HG02588 (cell line): ENCODE results near the gene MYOF.
"Not testable (repeated sequence)": the region's sequence is repeated elsewhere in the genome, so short reads cannot be mapped to it uniquely, and the experiment has no call there.

ENCODE experiments used
- ATAC-seq: cut with Tn5 transposase; IDR thresholded peaks from one replicate; pipeline ENCODE4 v1.9.1; 2021; ENCODE audit warnings: mild to moderate bottlenecking, moderate library complexity; ENCODE audit not compliant: unreplicated experiment

Gene MYOF

DNA sequence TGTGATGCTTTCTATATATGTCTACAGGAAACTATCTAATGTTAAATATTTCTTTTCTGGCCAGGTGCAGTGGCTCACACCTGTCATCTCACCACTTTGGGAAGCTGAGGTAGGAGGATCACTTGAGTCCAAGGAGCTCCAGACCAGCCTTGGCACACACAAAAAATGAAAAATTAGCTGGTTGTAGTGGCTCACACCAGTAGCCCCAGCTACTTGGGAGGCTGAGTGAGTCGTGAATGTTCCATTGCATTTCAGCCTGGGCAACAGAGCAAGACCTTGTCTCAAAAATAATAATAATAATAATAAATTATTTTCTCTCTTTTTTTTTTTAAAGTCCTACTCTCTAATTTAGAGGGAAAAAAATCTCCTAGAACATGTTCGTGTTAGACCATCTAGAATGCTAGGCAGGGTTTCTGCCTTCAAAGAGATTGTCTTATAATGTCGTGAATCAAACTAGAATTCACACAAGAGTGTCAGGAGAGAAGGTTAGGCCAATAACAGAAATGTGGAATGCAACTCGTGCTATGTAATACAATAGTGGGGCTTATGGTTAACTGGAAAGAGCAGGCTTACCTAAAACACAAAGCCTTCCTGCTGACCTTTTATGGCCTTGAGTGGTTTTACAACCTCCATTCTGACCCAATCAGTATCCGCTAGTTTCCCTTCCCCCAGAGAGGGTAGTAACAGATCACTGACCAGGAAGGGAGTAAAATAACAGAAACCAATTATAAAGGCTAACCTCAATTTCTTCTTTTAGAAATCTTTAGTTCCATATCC lies 46.3 kb downstream of the MYOF start:
- no peak for ATAC-seq

DNA sequence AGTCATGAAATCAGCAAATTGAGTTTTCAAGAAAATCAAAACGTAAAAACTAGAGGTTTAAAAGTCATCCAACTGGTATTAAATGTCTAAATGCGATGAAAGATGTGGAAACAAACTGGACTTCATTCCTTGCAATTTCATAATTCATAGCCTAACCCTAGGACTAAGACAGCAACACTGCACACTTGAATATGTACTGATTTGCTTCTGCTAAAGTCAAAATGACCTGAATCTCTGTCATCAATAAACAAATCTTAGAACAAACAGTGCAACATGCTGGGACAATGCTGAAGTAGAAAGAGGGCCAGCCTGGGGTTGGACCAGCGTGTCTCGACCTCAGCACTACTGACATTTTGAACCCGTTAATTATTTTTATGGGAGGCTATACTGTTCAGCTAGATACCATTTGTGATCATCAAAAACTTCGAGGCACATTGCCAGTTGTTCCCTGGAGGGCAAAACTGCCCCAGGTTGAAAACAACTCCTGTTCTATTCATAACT lies 47.1 kb downstream of the MYOF start:
- no peak for ATAC-seq

DNA sequence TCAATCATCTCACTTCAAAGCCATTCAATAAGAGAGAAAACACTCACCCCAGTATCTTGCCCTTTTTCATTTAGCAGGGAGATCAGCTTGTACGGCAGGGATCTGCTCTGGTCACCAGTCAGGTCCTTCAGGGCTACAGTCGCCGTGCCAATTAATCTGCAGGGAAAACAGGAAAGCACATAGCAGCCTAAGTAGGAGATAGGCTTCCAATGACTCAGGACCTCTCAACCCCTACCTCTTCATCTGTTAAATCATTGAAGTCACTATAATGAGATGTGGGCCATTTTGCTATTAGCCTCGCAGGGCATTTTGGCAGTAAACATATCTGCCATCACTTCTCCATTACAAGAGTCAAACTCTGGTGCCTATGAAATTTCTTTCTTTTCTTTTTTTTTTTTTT lies 50.8 kb downstream of the MYOF start:
- ATAC-seq, result no peak

DNA sequence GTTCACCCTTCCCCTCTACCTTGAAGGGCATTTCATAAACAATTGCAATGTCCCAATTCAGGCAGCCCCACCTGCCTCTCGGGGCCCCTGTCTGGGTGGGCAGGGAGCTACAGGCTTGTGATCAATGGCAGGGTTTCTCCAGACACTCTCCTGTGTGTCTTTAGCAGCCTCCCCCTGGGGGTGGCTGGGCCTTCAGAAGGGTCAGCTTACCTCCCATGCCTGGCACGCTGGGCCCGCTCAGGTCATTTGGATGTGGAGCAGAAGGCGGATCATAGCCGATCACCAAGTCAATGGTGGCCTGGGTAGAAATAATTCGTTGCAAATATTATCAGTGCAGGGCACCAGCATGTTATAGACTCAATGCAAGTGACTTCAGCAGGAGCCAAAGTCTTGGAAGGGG lies 56.3 kb downstream of the MYOF start:
- no peak for ATAC-seq

DNA sequence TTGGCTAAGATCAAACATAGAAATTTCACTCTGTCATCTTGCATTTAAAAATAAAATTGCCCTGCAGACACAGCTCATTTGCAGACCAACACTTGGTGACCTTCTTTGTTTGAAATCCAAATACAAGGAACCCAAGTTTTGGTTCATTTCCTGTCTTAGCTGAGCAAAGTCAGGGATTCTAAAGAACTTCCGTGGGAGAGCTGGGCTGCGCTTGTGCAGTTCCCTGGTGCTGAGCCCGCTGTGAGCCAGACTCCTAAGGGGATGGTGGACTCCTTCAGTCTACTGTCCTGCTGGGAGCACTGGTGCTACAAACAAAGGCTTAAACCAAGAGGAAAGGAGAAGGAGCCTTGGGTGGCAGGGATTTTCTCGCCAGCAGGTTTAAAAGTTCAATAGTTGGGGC lies 60.0 kb downstream of the MYOF start:
- ATAC-seq, result no peak

DNA sequence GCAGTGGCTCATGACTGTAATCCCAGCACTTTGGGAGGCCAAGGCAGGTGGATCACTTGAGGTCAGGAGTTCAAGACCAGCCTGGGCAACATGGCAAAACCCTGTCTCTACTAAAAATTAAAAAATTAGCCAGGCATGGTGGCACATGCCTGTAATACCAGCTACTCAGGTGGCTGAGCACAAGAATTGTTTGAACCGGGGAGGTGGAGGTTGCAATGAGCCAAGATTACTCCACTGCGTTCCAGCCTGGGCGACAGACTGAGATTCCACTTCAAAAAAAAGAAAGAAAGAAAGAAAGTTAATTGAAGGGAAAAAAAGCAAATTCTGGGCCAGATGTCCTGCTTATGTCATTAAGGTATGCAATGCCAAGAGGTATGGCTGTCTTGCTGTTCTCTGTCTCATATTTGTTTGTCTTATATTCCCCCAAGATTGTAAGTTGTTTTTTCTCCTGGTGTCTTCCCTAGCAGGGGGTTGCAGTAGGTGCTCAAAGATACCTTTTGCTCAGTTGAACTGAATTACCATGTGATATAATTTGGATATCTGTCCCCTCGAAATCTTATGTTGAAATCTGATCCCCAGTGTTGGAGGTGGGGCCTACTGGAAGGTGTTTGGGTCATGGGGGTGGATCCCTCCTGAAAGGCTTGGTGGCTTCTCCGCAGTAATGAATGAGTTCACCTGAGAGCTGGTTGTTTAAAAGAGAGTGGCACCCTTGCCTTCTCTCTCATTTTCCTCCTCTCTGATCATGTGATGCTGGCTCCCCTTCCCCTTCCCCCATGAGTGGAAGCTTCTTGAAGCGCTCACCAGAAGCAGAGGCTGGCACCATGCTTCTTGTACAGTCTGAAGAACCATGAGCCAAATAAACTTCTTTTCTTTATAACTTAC lies 60.9 kb downstream of the MYOF start:
- ATAC-seq, result no peak

DNA sequence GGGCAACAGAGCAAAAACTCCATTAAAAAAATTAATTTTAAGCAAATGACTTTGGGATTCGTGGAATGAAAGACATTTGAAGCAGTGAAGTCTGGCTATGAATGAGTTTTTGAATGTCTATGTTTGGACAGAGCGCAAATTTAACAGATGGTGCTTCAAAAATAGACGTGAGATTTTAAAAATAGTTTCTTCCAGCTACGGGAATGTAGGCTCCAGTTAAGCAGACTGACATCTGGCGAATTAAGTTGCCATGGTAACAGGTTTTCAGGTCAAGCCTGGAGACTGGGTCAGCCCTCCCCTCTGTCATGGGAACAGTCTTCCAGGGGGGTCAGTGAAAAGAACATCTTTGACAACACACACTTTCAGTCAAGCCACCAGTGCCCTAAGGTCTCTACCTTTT lies 62.0 kb downstream of the MYOF start:
- ATAC-seq, result no peak

DNA sequence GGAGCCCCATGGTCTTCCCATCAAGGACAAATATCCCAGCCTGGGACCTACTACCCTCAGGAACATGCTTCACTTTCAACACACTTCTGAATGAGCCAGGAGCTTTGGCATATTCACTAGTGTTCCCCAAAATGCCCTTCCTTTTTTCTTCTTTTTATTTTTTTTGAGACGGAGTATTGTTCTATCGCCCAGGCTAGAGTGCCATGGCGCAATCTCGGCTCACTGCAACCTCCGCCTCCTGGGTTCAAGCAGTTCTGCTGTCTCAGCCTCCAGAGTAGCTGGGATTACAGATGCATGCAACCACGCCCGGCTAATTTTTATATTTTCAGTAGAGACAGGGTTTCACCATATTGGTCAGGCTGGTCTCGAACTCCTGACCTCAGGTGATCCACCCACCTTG lies 63.1 kb downstream of the MYOF start:
- ATAC-seq, result not testable (repeated sequence)

DNA sequence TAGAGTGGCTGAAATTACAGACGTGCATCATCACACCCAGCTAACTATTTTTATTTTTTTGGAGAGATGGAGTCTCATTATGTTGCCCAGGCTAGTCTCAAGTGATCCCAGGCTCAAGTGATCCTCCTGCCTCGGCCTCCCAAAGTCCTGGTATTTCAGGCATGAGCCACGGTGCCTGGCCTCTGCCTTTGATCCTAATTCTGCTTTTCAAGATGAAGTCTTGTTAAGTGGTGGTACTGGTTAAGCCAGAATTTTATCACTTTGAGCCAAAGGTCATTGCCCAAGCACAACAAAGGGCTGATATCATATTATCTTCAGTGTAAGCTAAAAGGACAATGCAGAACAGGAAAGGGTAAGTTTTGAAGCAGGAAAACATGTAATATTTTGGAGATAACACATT lies 64.2 kb downstream of the MYOF start:
- no peak for ATAC-seq

DNA sequence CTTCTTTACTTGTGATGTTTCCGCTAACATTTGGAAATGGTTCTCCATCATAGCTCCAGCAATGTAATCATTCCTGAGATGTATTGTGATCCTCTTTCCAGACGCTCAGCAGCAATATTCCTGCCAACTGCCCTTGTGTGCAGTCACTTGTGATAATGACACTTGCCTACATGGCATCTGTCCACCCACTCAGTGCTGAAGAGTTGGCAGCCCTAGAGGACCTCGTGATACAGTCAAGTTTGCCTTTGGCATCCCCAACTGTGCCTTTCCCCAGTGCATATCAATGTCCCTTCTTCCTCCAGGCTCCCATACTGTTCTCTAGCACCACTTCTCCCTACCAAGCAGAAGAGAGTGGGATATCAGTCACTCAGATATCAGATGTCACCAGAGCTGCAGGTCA lies 64.9 kb downstream of the MYOF start:
- ATAC-seq, result no peak

DNA sequence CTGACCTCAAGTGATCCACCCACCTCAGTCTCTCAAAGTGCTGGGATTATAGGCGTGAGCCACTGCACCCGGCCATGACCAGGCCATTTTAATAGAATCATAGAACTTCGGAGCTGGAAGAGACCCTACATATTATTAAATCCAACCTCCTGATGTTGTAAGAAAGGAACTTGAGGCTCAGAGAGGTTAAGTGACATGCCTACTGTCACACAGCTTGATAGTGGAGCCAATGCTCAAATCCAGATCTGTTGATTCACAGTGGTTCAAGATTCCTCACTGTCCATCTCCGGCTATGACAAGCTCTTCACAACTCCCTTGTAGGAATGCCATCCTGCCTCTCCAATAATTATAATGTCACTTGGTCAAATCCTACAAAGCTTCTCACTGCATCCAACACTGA lies 65.3 kb downstream of the MYOF start:
- ATAC-seq, result no peak

DNA sequence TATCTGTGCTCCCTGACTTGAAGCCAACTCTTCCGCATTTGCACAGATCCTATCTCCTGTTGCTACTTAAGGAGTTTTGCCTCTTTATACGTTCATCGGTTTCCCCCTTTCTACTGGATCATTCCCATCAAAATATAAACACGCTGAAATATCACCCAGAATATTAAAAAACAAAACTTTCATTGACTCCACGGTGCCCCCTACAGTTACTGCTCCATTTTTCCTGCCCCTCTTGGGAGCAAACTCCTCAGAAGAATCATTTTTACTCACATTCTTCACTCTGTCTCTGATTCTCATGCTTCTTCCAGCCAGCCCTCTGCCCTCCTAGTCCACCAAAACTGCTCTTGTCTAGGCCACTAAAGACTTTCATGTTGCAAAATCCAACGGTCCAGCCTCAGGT lies 66.4 kb downstream of the MYOF start:
- ATAC-seq, result no peak

DNA sequence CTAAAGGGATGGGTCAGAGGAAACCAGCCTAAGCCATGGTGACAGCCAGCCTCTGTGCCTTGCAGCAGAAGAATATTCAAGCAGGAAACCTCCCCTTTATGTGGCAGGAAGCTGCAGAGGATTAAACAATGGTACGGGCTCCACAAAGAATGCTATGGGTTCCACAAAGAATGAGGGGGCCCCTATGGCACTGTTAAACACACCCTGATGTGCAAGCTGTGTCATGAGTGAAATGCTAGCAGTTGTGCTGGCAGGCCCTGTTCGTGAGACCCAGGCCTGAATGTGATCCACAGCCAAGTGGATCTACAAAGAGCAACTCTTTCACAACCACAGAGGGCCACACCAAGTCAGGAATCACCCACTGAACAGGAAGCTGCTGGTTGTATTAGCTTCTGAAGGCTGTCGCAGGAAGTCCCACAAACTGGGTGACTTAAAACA lies 68.9 kb downstream of the MYOF start:
- ATAC-seq, result no peak

DNA sequence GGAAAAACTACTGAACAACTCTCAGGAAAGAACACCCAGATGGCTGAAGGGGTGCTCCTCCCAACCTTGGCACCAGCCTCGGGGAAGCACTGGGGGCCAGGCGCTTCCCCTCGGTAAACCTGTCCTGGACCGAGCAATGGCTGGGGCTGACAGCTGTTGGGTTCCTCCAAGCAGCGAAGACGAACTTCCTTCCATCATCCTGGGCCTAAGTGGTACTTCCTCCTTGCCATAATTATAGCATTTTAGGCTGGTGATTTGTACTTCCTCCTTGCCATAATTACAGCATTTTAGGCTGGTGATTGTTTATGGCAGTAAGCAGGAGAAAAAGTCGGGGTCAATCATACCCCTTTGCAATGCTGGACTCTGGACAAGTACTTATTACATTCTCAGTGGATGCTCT lies 69.3 kb downstream of the MYOF start:
- no peak for ATAC-seq

DNA sequence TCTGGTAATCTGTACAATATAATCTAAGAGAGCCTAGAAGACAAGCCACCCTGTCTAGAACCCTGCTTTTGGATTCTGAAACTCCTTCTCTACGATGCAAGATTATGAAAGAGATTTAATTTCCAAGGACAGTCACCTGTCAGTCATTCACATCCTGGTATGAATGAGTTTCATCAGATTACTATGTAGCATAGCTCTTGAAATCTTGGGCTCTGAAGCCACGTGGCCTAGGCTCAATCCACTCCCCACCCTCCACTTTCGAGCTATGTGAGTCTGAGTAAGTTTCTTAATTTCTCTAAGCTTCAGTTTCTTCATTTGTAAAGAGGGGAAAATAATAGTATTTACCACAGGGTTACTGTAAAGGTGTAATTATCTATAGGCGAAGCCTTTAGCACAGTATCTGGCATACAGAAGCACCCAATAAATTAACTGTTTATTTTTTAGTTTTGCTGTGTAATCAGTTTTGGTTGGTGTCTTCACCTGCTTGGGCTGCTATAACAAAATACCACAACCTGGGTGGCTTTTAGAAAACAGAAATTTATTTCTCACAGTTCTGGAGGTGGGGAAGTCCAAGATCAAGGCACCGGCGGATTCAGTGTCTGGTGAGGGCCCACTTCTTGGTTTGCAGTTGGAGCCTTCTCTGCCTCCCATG lies 71.3 kb downstream of the MYOF start:
- ATAC-seq, result no peak

DNA sequence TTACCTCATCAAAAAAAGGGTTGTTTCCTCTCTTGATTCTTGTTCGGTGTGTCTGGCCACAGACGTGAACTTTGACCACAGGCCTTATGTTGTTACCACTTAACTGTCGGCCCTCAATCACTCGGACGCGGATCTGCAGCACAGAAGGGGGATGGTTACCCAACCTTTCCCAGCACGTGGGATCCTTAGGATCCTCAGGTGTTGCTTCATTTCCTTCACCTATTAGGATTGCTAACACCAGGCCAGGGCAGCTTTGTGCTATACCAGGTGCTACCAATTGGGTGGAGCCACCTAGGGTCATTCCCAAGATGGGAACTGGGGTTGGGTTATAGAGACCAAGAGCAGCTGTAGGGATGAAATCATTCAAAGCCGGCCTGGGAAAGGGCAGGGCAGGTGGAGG lies 73.4 kb downstream of the MYOF start:
- no peak for ATAC-seq

DNA sequence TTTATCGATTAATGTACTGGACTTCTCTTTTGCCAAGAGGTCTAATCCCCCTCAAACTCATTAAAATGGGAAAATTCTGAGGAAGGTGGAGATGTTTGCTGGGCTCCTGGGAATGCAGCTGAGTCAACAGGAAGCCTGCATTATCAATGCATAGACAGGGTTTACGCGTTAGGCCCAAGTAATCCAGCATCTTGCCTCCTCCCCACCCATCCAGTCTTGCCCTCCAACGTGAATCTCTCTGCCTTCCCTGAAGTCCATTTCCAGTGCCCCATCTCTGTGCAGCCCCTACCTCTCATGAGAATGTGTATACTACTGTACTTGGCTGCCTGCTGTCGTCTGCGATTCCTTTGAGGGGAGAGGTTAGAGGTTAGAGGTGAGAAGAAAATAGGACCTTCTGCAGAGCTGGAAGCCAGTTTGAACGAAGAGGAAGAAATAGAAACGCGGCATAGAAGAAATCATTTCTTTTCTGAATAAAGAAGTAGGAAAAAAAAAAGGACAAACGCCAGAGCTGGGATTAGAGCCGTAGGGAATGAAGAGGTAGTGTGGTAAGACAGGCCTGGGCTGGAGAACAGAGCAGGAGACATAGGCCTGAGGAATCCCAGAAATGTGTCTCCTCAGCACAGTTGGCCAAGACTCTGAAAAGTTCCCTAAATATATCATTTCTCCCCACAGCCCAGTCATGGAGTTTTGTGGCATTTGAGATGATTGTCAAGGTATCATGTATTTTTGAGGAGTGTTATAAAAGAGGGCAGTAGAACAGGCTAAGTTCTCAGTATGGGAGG lies 75.6 kb downstream of the MYOF start:
- no peak for ATAC-seq

DNA sequence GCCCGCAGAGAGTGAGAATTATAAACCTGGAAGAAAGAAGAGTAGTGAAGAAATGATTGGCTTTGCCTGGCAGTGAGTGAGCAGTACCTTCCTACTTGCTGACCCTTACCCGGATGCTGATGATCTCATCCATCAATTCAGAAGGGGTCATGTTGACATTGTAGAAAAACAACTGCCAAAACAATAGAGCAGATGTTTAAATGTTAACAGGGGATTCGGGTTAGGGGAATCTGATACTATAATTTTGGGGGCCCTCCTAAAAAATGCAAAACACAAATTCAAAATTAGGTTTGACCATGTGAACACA lies 78.1 kb downstream of the MYOF start:
- no peak for ATAC-seq

DNA sequence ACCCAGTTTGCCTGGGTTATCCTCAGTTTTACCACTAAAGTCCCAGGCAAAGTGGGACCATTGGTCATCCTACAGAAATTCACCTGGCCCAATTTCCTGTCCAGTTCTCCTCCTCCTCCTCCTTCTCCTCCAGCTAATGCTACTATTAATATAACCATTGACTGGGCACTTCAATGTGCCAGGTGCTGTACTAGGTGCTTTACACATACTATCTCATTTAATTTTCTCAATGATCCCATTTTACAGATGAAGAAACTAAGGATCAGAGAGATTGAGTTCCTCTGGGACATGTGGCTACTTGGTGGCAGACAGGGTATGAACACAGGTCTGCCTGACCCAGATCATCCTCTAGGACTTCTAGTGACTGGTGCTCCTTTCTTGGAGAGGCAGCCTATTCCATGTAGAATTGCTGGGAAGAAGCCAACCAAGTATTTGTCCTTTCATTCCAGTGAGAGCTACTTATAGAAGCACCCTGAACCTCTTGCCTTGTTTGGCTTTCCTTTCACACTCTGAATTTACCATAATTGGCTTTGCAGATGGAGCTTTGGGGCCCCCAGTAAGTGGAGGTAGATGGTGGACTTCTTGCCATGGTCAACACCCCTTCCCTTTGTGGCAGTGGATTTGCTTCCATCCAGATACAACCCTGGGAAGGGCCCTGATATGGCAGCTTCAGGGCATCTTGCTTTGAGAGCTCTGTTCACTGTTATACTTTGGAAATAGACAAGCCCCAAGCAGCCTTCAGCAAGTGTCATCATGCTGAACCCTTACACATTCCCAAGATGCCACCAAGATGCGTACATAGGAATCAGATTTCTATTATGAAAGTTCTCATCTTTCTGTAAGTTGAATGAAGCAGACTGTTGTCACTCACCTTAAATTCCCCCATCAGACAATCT lies 78.7 kb downstream of the MYOF start:
- no peak for ATAC-seq

DNA sequence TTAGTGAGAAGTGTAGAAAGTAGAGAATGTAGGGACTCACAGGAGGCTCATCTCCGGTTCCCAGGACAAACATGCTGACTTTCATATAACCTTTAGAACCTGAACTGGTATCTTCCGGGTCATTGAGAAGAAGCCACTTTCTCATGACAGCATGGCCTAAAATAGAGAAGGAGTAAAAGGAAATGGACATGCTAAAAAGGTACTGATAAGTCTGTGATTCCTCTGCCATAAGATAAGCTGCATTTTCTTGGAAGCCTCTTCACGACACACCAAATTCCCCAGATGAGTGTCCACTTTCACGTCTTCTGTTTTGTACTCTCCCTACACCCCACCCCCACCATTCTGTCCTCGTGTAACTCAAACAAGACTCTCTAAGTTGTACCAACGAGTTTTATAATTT lies 79.9 kb downstream of the MYOF start:
- no peak for ATAC-seq
